HUDEP-2 (cell line): ENCODE measurements around the gene MDH2.
"Not testable (repeated sequence)": the region's sequence is repeated elsewhere in the genome, so short reads cannot be mapped to it uniquely, and the experiment has no call there.

Experiments used
- DNase-seq, 76 experiments: peaks; one replicate each; lab custom pipeline; 2025; ENCODE audit not compliant: unreplicated experiment in 76 of 76; lab: John Stamatoyannopoulos, UW

Gene MDH2

DNA sequence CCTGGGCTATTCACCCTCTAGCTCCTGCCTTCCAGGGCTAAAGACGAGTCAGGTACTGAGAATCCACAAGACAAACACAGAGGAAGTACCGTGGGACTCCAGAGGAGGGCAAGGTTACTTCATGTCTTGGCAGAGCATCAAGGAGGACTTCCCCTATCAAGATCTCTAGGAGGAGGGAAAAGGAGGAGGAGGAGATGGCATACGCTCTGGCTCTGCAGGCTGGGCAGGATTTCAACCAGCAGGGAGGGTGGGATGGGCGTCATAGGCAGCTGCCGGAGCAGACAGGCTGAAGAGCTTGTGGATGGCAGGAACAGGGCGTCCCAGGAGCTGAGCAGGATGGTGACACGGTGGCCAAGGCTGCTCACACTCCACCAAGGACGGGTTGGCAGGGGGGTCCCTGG, 21.3 kb downstream of the MDH2 start:
- peak in 10 of 76 experiments; percentile 14 to 43 (median 25) for DNase-seq

DNA sequence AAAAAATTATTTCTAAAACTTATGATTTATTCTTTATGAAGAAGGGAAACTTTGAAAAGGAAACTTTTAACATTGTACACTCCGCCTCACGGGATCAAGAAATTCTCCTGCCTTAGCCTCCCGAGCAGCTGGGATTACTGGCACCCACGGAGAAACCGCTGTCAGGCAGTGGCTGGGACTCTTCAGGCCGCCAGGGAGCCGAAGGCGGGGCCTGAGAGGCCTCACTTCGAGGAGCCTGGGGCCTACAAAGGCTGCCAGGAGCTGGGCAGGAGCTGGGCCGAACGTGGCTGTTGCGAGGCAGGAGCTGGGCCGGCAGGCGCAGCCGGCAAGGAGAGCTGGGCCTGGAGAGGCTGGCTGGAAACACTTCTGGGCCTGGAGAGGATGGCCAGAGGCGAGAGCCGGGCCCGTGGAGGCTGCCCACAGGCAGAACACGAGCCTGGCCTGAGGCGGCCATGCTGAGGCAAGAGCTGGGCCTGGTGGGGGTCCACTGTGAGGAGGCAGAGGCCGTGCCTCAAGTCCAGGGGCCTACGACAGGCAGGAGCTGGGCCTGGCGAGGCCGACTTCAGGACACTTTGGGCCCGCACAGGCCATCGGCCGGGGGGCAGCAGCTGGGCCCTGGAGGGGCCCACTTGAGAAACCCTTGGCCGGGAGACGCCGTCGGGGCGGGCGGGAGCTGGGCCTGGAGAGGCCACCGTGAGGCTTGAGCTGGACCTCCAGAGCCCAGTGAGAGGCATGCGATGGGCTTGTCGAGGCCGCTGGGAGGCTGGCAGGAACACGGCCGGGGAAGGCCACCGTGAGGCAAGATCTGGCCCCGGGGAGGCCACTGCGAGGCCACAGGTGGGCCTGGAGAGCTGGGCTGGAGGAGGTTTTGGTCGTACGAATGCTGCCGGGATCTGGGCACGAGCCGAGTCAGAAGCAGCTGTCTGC, 23.7 kb downstream of the MDH2 start:
- no peak for DNase-seq

DNA sequence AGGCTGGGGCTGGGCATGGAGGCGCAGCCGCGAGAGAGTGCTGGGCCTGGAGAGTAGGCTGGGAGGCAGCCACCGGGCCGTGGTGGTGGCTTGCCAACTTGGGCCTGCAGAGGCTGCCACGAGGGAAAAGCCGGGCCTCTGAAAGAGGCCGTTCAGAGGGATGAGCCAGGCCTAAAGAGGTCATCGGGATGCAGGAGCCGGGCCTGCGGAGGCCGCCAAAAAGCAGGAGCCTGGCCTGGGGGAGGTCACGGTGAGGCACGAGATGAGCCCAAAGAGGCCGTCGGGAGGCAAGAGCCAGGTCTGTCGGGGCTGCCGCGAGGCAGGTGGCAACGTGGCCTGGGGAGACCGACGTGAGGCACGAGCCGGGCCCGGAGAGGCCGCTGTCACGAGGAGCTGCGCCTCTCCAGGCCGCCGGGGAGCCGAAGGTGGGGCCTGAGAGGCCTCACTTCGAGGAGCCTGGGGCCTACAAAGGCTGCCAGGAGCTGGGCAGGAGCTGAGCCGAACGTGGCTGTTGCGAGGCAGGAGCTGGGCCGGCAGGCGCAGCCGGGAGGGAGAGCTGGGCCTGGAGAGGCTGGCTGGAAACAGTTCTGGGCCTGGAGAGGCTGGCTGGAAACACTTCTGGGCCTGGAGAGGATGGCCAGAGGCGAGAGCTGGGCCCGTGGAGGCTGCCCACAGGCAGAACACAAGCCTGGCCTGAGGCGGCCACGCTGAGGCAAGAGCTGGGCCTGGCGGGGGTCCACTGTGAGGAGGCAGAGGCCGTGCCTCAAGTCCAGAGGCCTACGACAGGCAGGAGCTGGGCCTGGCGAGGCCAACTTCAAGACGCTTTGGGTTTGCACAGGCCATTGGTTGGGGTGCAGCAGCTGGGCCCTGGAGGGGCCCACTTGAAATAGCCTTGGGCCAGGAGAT, 24.6 kb downstream of the MDH2 start:
- DNase-seq = no peak

DNA sequence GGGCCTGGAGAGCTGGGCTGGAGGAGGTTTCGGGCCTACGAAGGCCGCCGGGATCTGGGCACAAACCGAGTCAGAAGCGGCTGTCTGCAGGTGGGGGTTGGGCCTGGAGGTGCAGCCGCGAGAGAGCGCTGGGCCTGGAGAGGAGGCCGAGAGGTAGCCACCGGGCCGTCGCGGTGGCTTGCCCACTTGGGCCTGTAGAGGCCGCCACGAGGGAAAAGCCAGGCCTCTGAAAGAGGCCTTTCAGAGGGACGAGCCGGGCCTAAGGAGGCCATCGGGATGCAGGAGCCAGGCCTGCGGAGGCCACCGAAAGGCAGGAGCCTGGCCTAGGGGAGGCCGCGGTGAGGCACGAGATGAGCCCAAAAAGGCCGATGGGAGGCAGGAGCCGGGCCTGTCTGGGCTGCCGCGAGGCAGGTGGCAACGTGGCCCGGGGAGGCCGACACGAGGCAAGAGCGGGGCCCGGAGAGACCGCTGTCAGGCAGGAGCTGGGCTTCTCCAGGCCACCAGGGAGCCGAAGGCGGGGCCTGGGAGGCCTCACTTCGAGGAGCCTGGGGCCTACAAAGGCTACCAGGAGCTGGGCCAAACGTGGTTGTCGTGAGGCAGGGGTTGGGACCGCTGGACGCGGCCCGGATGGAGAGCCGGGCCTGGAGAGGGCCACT, 25.6 kb downstream of the MDH2 start:
- DNase-seq = no peak

DNA sequence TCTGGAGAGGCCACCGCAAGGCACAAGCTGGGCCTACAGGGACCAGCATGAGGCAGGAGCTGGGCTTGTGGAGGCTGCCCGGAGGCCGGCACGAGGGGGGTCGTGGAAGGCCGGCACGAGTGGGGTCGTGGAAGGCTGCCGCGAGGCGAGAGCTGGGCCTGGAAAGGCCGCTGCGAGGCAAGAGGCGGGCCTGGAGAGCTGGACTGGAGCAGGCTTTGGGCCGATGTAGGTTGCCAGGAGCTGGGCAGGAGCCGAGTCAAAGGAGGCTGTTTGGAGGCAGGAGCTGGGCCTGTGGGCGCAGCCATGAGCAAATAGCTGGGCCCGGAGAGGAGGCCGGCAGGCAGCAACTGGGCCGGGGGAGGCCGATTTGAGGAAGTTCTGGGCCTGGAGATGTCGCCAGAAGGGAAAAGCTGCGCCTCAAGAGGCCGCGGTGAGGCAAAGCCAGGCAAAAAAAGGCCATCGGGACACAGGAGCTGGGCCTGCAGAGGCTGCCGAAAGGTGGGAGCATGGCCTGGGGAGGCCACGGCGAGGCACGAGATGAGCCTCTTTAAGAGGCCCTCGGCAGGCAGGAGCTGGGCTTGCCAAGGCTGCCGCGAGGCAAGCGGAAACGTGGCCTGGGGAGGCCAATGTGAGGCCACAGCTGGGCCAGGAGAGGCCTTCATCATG, 26.5 kb downstream of the MDH2 start:
- DNase-seq = no peak

DNA sequence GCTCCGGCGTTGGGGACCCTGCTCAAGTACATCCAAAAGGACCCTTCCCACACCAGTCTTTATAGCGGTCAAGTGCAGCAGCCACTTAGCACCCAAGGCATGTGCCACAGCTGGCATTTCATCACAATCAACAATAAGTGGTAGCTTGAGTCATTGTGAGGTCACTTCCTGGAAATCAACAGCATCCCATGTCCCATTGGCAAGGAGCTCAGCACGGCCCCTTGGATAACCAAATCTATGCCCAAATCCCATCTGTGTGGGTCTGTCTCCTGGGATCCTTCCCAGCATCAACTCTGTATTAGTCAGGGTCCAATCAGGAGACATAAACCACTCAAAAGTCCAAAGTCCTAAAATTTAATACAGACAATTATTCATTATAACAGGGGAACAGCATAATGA, 27.1 kb downstream of the MDH2 start:
- DNase-seq = no peak

DNA sequence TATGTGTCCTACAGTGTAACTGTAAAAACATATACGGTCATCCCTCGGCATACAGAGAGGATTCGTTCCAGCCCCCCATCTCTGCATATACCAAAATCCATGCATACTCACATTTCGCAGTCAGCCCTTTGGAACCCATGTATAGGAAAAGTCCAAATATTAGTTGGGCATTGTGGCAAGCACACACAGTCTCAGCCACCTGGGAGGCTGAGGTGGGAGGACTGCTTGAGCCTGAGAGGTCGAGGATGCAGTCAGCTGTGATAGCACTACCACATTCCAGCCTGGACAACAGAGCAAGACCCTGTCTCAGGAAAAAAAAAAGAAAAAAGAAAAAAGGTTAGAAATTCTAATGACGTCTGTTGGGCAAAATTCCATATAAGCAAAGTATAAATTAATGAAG, 29.1 kb downstream of the MDH2 start:
- no peak for DNase-seq

DNA sequence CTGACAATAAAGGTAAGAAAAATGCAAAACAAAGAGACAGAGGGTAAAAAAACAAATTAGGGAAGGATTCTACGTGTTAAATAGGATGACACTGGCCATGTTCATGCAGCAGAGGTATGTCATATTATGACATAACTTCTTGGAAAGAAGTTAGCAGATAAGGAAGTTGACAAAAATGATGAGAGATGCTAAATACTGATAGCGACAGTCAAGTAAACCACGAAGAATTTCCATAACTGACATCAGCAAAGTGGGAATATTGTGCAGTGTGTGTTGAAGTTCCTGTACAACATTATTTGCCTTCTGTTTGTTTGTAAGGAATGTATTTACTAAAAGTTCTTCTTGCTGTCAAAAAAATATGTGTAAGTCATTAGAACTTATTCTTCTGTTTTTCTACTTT, 29.5 kb downstream of the MDH2 start:
- DNase-seq = no peak

DNA sequence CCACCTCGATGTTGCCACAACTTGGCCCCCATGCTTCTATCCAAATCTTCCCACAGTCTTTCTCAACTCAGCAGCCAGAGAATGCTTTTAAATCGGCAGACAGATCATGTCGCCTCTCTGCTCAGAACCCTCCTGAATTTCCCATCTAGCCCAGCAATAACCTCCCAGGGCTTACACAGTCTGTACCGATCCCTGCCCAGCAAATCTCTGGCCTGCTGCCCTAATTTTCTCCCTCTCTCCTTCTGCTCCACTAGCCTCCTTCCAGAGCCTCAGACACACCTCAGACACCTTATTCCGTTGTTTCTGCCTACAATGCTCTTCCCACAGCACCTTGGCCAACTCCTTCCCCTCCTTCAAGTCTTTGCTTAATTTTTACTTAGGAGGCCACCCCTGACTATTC, 32.3 kb downstream of the MDH2 start:
- DNase-seq = no peak

DNA sequence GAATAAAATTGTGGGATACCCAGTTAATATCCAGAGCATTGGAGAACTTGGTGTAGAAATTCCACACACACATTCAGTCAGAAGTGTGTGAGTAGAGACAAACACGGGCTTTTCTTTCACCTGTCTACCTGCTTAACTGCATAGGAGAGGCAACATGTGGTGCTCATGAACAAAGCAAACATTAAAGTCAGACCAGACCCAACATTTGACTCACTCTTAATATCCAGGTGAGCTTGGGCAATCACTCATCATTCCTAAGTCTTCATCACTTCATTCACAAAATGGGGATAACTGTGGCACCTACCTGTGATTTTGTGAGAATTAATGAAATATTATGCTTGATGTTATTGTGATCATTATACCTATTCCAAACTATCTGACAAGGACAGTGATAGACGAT, 36.2 kb downstream of the MDH2 start:
- not testable (repeated sequence) for DNase-seq

DNA sequence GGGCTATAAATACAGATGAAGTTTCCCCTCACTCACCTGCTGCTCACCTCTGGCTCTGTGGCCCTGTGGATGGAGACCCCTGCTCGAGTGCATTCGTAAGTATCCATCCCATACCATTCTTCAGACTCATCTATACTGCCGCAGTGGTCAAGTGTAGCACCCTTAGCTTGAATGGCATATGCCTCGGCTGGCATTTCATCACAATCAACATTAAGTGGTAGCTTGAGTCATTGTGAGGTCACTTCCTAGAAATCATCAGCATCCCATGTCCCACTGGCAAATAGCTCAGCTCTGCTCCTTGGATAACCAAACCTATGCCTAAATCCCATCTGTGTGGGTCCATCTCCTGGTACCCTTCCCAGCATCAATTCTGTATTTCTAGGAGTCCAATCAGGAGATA, 38.2 kb downstream of the MDH2 start:
- no peak for DNase-seq

DNA sequence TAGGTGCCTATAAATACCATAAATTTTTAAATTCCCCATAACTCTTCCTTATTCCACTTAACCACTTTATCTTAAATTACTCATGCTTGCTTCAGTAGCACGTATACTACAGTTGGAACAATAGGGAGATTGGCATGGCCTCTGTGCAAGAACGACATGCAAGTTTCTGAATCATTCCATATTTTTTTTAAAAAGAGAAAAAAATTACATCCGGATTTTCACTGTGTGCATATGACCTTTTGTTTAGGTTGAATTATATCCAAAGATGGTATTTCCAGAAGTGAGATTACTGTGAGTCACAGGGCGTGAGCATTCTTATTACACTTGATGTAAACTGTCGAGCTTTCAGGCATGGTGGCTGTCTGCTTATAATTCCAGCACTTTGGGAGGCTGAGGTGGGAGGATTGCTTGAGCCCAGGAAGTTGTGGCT, 39.5 kb downstream of the MDH2 start:
- peak in 6 of 76 experiments; percentile 2 to 28 (median 10) for DNase-seq

DNA sequence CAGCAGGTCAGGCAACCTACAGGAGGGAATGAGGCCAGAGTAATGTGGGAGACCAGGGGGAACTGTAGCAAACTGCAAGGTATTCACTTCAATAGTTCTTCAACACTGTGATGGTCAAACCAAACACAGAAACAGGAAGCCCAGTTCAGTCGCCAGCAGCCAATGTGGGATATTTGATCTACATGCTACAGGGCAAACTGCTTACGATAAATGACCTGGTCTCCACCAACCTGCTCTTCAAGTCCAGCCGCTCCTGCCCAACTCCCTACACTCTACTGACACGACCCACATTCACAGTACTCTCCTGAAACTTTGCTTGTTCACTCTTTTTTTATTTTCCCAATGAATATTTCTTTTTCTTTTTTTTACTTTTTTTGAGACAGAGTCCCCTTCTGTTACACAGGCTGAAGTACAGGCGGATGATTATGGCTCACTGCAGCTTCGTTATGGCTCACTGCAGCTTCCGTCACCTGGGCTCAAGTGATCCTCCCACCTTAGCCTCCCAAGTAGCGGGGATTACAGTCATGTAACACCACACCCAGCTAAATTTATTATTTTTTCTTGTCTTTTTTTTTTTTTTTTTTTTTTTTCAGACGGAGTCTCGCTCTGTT, 42.1 kb downstream of the MDH2 start:
- no peak for DNase-seq

DNA sequence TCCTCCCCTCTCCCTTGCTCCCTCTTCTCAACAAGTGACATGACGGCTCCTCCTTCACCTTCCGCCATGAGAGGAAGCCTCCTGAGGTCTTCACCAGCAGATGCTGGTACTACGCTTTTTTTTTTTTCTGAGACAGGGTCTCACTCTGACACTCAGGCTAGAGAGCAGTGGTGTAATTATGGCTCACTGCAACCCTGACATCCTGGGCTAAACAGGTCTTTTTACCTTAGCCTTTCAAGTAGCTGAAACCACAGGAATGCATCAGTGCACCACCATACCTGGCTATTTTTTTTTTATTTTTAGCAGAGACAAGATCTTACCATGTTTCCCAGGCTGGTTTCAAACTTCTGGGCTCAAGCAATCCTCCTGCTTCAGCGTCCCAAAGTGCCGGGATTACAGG, 43.6 kb downstream of the MDH2 start:
- no peak for DNase-seq

DNA sequence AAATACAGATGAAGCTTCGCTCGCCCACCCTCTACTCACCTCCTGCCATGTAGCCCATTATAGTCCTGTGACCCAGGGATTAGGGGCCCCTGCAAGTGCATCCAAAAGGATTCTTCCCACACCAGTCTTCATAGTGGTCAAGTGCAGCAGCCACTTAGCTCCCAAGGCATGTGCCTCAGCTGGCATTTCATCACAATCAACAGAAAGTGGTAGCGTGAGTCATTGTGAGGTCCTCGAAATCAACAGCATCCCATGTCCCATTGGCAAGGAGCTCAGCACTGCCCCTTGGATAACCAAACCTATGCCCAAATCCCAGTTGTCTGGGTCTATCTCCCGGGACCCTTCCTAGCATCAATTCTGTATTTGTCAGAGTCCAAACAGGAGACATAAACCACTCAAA, 45.6 kb downstream of the MDH2 start:
- DNase-seq = not testable (repeated sequence)

DNA sequence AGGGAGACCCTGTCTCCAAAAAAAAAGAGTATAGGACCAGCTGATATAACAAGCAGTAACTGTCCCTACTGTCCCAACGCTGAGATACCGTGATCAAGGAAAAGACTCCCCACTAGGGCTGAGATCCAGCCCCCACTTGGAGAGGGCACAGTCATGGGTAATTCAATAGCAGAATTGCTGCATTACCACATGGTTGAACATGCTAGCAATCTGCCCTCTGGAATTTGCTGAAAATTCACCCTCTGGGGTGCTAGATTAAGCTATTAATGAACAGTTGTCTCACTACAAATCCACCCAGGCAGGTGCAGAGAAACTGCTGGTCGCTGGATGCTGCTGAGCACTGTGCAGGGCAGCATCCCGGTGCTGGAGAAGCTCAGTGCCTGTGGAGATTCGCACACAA, 46.4 kb downstream of the MDH2 start:
- not testable (repeated sequence) for DNase-seq

DNA sequence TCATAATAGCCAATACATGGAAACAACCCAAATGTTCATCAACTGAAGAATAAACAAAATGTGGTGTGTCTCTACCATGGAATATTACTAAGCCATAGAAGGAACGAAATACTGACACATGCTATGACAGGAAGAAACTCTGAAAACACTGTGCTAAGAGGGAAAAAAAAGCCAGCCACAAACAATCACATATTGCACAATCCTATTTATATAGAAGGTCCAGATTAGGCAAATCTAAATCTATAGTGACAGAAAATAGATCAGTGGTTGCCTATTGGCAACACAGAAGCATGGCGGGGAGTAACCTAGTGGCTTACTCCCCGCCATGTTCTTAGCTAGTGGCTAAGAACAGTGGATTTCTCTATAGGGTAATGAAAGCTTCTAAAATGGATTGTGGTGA, 48.0 kb downstream of the MDH2 start:
- no peak for DNase-seq

DNA sequence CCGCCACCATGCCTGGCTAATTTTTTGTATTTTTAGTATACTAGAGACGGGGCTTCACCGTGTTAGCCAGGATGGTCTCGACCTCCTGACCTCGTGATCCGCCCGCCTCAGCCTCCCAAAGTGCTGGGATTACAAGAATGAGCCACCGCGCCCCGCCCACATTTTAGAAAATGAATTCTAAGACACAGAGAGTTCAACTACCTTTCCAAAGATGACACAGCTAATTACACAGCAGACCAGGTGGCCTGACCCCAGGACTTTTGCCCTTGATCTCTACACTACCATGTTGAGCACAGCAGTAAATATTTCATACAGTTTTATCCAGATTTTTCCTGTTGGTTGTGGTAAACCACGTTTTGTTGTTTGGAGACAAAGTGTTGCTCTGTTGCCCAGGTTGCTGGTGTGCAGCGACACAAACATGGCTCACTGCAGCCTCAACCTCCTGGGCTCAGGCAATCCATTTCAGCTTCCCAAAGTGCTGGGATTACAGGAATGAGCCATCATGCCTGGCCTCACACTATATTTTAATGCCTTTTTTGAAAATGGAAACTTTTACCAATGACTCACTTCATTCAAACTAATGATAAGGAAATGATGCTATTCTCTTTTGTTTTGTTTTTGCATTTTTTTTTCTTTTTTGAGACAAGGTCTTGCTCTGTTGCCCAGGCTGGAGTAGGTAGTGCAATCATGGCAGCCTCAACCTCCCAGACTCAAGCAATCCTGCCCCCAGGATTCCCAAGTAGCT, 54.0 kb downstream of the MDH2 start:
- DNase-seq = not testable (repeated sequence)

DNA sequence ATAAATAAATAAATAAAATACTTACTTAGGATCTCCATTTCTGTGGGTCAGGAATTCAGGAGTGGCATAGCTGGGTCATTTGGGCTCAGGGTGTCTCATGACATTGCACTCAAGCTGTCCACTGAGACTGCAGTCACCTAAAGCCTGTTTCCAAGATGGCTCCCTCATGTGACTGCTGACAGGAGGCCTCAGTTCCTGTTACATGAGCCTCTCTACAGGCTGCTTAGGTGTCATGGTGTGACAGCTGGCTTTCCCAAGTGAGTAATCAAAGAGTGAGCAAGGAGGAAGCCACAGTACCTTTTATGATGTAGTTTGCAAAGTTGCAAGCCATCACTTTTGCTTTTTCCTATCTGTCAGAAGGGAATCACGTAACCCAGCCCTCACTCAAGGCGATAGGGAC, 55.9 kb downstream of the MDH2 start:
- not testable (repeated sequence) for DNase-seq
